Measurements from ENCODE around the gene CEP350. TPM values are rescaled to one million over a fixed set of nuclear protein-coding genes. Genes with fewer than 3 reads are reported as not detected.

Gene CEP350
- total and polyA plus RNA-seq, 2 of the 4 experiments (the other 2 are of a cell fraction) = 5.0 to 36.4 TPM

DNA sequence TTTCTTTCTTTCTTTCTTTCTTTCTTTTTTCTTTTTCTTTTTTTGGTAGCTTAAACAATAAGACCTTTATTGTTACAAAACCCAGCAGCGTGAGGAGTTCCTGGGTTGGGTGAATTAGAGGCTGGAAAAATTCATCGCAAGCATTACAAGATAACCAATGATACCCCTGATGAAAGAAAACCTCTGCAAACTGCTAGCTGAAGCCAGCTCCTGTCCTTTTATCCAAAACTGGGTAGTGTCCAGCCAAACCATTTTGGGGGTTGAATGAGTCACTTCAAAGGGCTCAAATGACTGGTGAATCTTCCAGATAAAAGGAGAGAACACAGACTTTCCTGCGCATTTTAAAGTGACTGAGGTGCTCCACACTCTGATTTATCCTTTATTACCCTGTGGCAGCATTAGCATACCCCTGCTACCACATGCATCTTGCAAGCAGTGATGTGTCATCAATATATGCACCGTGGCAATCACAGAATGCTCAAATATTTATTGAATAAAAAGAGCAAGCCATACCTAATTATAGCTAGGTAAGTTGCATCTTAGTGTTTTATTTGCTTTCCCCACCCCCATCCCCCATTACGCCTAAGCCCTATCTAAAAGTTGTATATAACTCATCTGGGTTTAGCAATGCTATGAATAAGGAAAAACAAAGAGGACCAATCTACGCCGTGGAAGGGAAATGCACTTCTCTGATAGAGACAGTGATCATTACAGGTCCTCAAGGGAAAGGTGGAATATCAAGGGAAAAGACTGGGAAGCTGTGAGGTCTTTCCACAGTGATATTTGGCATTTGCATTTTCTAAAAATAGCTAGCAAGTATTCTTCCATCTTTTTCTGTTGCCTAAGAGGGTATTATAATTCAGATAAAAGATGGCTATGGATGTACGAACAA, 32.4 kb upstream of the CEP350 start:
- H3K36me3 ChIP-seq (ENCODE audit: control insufficient read depth, insufficient read depth, low read length) = peaks cover 14% of the 10 kb centered on the region
- TF ChIP-seq, protein P1, sequence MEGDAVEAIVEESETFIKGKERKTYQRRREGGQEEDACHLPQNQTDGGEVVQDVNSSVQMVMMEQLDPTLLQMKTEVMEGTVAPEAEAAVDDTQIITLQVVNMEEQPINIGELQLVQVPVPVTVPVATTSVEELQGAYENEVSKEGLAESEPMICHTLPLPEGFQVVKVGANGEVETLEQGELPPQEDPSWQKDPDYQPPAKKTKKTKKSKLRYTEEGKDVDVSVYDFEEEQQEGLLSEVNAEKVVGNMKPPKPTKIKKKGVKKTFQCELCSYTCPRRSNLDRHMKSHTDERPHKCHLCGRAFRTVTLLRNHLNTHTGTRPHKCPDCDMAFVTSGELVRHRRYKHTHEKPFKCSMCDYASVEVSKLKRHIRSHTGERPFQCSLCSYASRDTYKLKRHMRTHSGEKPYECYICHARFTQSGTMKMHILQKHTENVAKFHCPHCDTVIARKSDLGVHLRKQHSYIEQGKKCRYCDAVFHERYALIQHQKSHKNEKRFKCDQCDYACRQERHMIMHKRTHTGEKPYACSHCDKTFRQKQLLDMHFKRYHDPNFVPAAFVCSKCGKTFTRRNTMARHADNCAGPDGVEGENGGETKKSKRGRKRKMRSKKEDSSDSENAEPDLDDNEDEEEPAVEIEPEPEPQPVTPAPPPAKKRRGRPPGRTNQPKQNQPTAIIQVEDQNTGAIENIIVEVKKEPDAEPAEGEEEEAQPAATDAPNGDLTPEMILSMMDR (conservative IDR thresholded peaks at IDR 0.05; ENCODE audit: low read depth, low read length) = no peak
- TF ChIP-seq FOS (IDR thresholded peaks at IDR 0.05; ENCODE audit: low read depth, low read length) (no peak), BHLHE40 (IDR thresholded peaks at IDR 0.05; ENCODE audit: low read depth, low read length) (no peak), RCOR1 (IDR thresholded peaks at IDR 0.05; ENCODE audit: insufficient replicate concordance, low read length) (no peak), MAFK (IDR thresholded peaks at IDR 0.05; ENCODE audit: low read depth, low read length) (no peak), NFE2L2 (IDR thresholded peaks at IDR 0.05; ENCODE audit: low read depth, low read length) (no peak), RFX5 (IDR thresholded peaks at IDR 0.05; ENCODE audit: low read depth, low read length) (no peak), SMC3 (IDR thresholded peaks at IDR 0.05; ENCODE audit: low read depth, low read length) (no peak), MAZ (IDR thresholded peaks at IDR 0.05; ENCODE audit: borderline replicate concordance, low read depth, low read length) (no peak), CHD1 (IDR thresholded peaks at IDR 0.05; ENCODE audit: low read depth, low read length) (no peak), RAD21 (IDR thresholded peaks at IDR 0.05; ENCODE audit: low read length) (no peak), POLR2A (IDR thresholded peaks at IDR 0.05; ENCODE audit: low read depth, low read length) (no peak), CEBPB (IDR thresholded peaks at IDR 0.05; ENCODE audit: low read depth, low read length) (no peak)
- H3K14ac ChIP-seq (replicated peaks; ENCODE audit: low read depth, low read length) = no peak overlapping the region
- no peak overlapping the region for H2AFZ ChIP-seq (replicated peaks; ENCODE audit: low read length, poor library complexity)
- BruUV-seq (replicated peaks) = no TSS peak
- H3K79me1 ChIP-seq (ENCODE audit: low read depth in 1 of 2, low read length in 2 of 2) = no peaks in the 10 kb centered on the region
- H3K9ac ChIP-seq (ENCODE audit: low read depth, low read length) = no peak overlapping the region
- H3K23ac ChIP-seq (ENCODE audit: low read depth, low read length) = no peak overlapping the region
- no CpG with 5 or more reads among the region's 8 CpGs for WGBS, 2 experiments (ENCODE audit: extremely low coverage in 2 of 2, insufficient read length in 1 of 2)
- H2AK9ac ChIP-seq (replicated peaks; ENCODE audit: low read depth, low read length, poor library complexity) = no peak overlapping the region
- in situ Hi-C loops (cut with MboI; ENCODE audit: low sequenced_read_pairs) = no loop called here
- no peak overlapping the region for H3K4ac ChIP-seq (ENCODE audit: low read depth, low read length)
- no peak overlapping the region for H3K56ac ChIP-seq (ENCODE audit: extremely low read depth, insufficient read depth, low read length)
- no peak overlapping the region for H3K4me2 ChIP-seq (ENCODE audit: low read depth, low read length)
- H4K8ac ChIP-seq (ENCODE audit: low read depth in 2 of 2, low read length in 2 of 2) = no peak overlapping the region
- ATAC-seq (ENCODE audit: low read depth) = no peak
- H4K20me1 ChIP-seq (ENCODE audit: insufficient read depth, low read length) = no peaks in the 10 kb centered on the region
- H3K27me3 ChIP-seq (ENCODE audit: control insufficient read depth, insufficient read depth, low read length) = no peaks in the 10 kb centered on the region
- peak; percentile 4 for DNase-seq
- ChIA-PET POLR2A (ENCODE audit: unreplicated experiment) (no interaction called here), CTCF (interaction anchor here (0.6 to 1.5 kb wide), 4 partner anchors 9 to 166 kb away, joined by 3 to 6 read pairs (median 4); no protein-coding TSS in a partner anchor)
- dilution Hi-C loops (cut with HindIII; ENCODE audit: low sequenced_read_pairs, unreplicated experiment) = no loop called here
- no peak overlapping the region for H4K91ac ChIP-seq (ENCODE audit: insufficient read depth, low read depth, low read length)
- no peaks in the 10 kb centered on the region; the same call in 1 of the 2 replicates for H3K9me1 ChIP-seq (ENCODE audit: insufficient read depth, low read length)
- H2BK5ac ChIP-seq (ENCODE audit: low read depth, low read length, poor library complexity, severe bottlenecking) = no peak overlapping the region
- H3K4me1 ChIP-seq (ENCODE audit: control insufficient read depth, insufficient read depth, low read length) = peaks cover 3% of the 10 kb centered on the region
- H3K4me3 ChIP-seq (ENCODE audit: insufficient read depth, low read depth, low read length) = no peak overlapping the region
- no peak overlapping the region for H4K5ac ChIP-seq (ENCODE audit: low read depth, low read length)
- intact Hi-C loops (cut with micrococcal nuclease) = loop anchor here (5.0 kb wide), 1 partner anchor 80 kb away; no protein-coding TSS in a partner anchor
- no peaks in the 10 kb centered on the region for H3K9me3 ChIP-seq (ENCODE audit: control insufficient read depth, insufficient read depth, low read length)
- no peak overlapping the region for H2BK120ac ChIP-seq (ENCODE audit: low read depth, low read length)
- H2BK20ac ChIP-seq (ENCODE audit: low read depth, low read length) = no peak overlapping the region
- no peak overlapping the region for H2AK5ac ChIP-seq (ENCODE audit: low read depth, low read length)
- no peak overlapping the region for H3K27ac ChIP-seq (ENCODE audit: insufficient read depth, low read length)
- H3K18ac ChIP-seq (ENCODE audit: low read depth, low read length) = no peak overlapping the region
- H2BK15ac ChIP-seq (ENCODE audit: low read depth, low read length) = no peak overlapping the region
